Ectodermal cell (in vitro differentiated cells): ENCODE measurements around the gene BCHE.
"Not testable (repeated sequence)": the region's sequence is repeated elsewhere in the genome, so short reads cannot be mapped to it uniquely, and the experiment has no call there.

Source experiments
- H3K27ac ChIP-seq: 2 replicates; pipeline ENCODE4 v1.7.0; 2013; ENCODE audit warnings: mild to moderate bottlenecking, low read depth, low read length; ENCODE audit not compliant: insufficient read depth, poor library complexity, severe bottlenecking
- H3K27me3 ChIP-seq: 2 replicates; pipeline ENCODE4 v1.7.0; 2013; ENCODE audit warnings: mild to moderate bottlenecking, low read length; ENCODE audit not compliant: insufficient read depth, control insufficient read depth, poor library complexity, severe bottlenecking
- H3K36me3 ChIP-seq: one replicate; pipeline ENCODE4 v1.7.0; 2013; ENCODE audit warnings: low read length; ENCODE audit not compliant: control insufficient read depth, insufficient read depth
- H3K4me1 ChIP-seq: one replicate; pipeline ENCODE4 v1.7.0; 2013; ENCODE audit warnings: low read length; ENCODE audit not compliant: control insufficient read depth, insufficient read depth
- H3K4me3 ChIP-seq: 2 replicates; pipeline ENCODE4 v1.7.0; 2013; ENCODE audit warnings: low read depth, low read length, control low read depth; ENCODE audit not compliant: insufficient read depth
- H3K9me3 ChIP-seq: 2 replicates; pipeline ENCODE4 v1.7.0; 2013; ENCODE audit warnings: mild to moderate bottlenecking, low read length, moderate library complexity; ENCODE audit not compliant: control insufficient read depth
- WGBS, 2 experiments: methylation state at CpG; one replicate each; pipeline ENCODE4 v1.1.7; 2013; ENCODE audit warnings: missing lambda C conversion rate in 2 of 2; 5-methylcytosine and 5-hydroxymethylcytosine counted together

BCHE gene

GRCh38 chr3:165820671-165821123 is 16.5 kb downstream of the BCHE start:
- Histone ChIP-seq H3K9me3 (no peaks in the 10 kb centered on the region), H3K4me1 (no peaks in the 10 kb centered on the region), H3K36me3 (no peaks in the 10 kb centered on the region), H3K4me3 (no peak overlapping the region), H3K27me3 (no peaks in the 10 kb centered on the region), H3K27ac (no peak overlapping the region)
- 50% methylated on average over 2 of the region's 2 CpGs; no CpG with 5 or more reads in 1 of the 2 experiments for WGBS, 2 experiments

- 97% methylated on average over 3 of the region's 3 CpGs for WGBS, 2 experiments
- H3K4me3 ChIP-seq: no peak overlapping the region
- no peaks in the 10 kb centered on the region for H3K9me3 ChIP-seq
- no peaks in the 10 kb centered on the region for H3K27me3 ChIP-seq
- H3K27ac ChIP-seq: no peak overlapping the region
- no peaks in the 10 kb centered on the region for H3K4me1 ChIP-seq
- H3K36me3 ChIP-seq: no peaks in the 10 kb centered on the region
Measured at GRCh38 chr3:165817160-165817709, 20.0 kb downstream of the BCHE start.

GRCh38 chr3:165816209-165816608 is 21.0 kb downstream of the BCHE start:
- Histone ChIP-seq H3K27ac (no peak overlapping the region), H3K4me1 (no peaks in the 10 kb centered on the region), H3K27me3 (no peaks in the 10 kb centered on the region), H3K4me3 (no peak overlapping the region), H3K36me3 (no peaks in the 10 kb centered on the region), H3K9me3 (no peaks in the 10 kb centered on the region)
- WGBS, 2 experiments: 90 to 91% methylated on average over 1 of the region's 1 CpG

- Histone ChIP-seq H3K27ac (no peak overlapping the region), H3K9me3 (no peaks in the 10 kb centered on the region), H3K27me3 (no peaks in the 10 kb centered on the region), H3K4me3 (no peak overlapping the region), H3K36me3 (no peaks in the 10 kb centered on the region), H3K4me1 (no peaks in the 10 kb centered on the region)
- WGBS, 2 experiments: 100% methylated on average over 2 of the region's 2 CpGs
Measured at GRCh38 chr3:165815682-165816081, 21.5 kb downstream of the BCHE start.

GRCh38 chr3:165814380-165814779 is 22.8 kb downstream of the BCHE start:
- Histone ChIP-seq H3K9me3 (no peaks in the 10 kb centered on the region), H3K4me1 (no peaks in the 10 kb centered on the region), H3K27me3 (no peaks in the 10 kb centered on the region), H3K36me3 (no peaks in the 10 kb centered on the region), H3K4me3 (no peak overlapping the region), H3K27ac (no peak overlapping the region)
- 50 to 61% methylated on average over 1 of the region's 1 CpG for WGBS, 2 experiments

GRCh38 chr3:165807937-165808336 is 29.3 kb downstream of the BCHE start:
- not testable (repeated sequence) for H3K4me3 ChIP-seq, H3K9me3 ChIP-seq, H3K36me3 ChIP-seq, H3K4me1 ChIP-seq, H3K27me3 ChIP-seq, H3K27ac ChIP-seq
- WGBS, 2 experiments: 87 to 96% methylated on average over 15 of the region's 15 CpGs

- no peak overlapping the region for H3K4me3 ChIP-seq
- WGBS, 2 experiments: 89 to 92% methylated on average over 3 to 5 of the region's 5 CpGs
Measured at GRCh38 chr3:165805946-165806561, 31.2 kb downstream of the BCHE start.

GRCh38 chr3:165803471-165803870 is 33.8 kb downstream of the BCHE start:
- Histone ChIP-seq H3K36me3 (no peaks in the 10 kb centered on the region), H3K4me1 (no peaks in the 10 kb centered on the region), H3K9me3 (no peaks in the 10 kb centered on the region), H3K4me3 (no peak overlapping the region), H3K27me3 (no peaks in the 10 kb centered on the region), H3K27ac (no peak overlapping the region)
- WGBS, 2 experiments: 85 to 100% methylated on average over 1 of the region's 1 CpG

More at GRCh38 chr3:165805946-165806561, 31.2 kb downstream of the BCHE start:
- H3K9me3 ChIP-seq: no peaks in the 10 kb centered on the region
- no peaks in the 10 kb centered on the region for H3K4me1 ChIP-seq
- no peak overlapping the region for H3K27ac ChIP-seq
- H3K27me3 ChIP-seq: no peaks in the 10 kb centered on the region
- H3K36me3 ChIP-seq: no peaks in the 10 kb centered on the region

GRCh38 chr3:165800970-165801369 is 36.3 kb downstream of the BCHE start:
- H3K27ac ChIP-seq: no peak overlapping the region
- no peaks in the 10 kb centered on the region for H3K4me1 ChIP-seq
- 50 to 76% methylated on average over 1 of the region's 3 CpGs for WGBS, 2 experiments
- no peak overlapping the region for H3K4me3 ChIP-seq
- H3K27me3 ChIP-seq: no peaks in the 10 kb centered on the region
- no peaks in the 10 kb centered on the region for H3K9me3 ChIP-seq
- H3K36me3 ChIP-seq: no peaks in the 10 kb centered on the region

GRCh38 chr3:165799026-165799425 is 38.2 kb downstream of the BCHE start:
- Histone ChIP-seq H3K9me3 (no peaks in the 10 kb centered on the region), H3K4me3 (no peak overlapping the region), H3K27me3 (no peaks in the 10 kb centered on the region), H3K36me3 (no peaks in the 10 kb centered on the region), H3K4me1 (no peaks in the 10 kb centered on the region), H3K27ac (no peak overlapping the region)
- 100% methylated on average over 1 of the region's 1 CpG; no CpG with 5 or more reads in 1 of the 2 experiments for WGBS, 2 experiments
